HCT116 (cell line): ENCODE data around the gene COBL.

Source experiments
- CEBPB ChIP-seq: IDR thresholded peaks from 2 replicates; pipeline ENCODE4 v1.6.1; 2012; ENCODE audit warnings: low read depth
- CTCF ChIP-seq, 3 experiments: fragments of 200-600 bp in 1 of 3; sonication (generic) in 1 of 3; IDR thresholded peaks in 2 of 3; conservative IDR thresholded peaks in 1 of 3; 2 replicates each; pipeline ENCODE4 v1.5.1; 2012 to 2017; ENCODE audit warnings: low read depth in 2 of 3, low read length in 2 of 3, antibody characterized with exemption in 1 of 3, borderline replicate concordance in 1 of 3, control low read depth in 1 of 3, mild to moderate bottlenecking in 1 of 3, mixed read lengths in 1 of 3, mixed run types in 1 of 3, moderate library complexity in 1 of 3; ENCODE audit not compliant: insufficient read depth in 1 of 3
- FOSL1 ChIP-seq: IDR thresholded peaks from 2 replicates; pipeline ENCODE4 v1.6.1; 2012; ENCODE audit warnings: low read depth
- POLR2A ChIP-seq: IDR thresholded peaks from 2 replicates; pipeline ENCODE4 v1.7.0; 2011; ENCODE audit warnings: borderline replicate concordance; ENCODE audit not compliant: insufficient read depth, insufficient read length; ENCODE audit errors: extremely low read depth
- SP1 ChIP-seq: IDR thresholded peaks from 2 replicates; pipeline ENCODE4 v1.6.1; 2012; ENCODE audit warnings: low read depth
- YY1 ChIP-seq: IDR thresholded peaks from 2 replicates; pipeline ENCODE4 v1.6.1; 2011; ENCODE audit warnings: low read length, low read depth, moderate library complexity, mild to moderate bottlenecking; ENCODE audit not compliant: insufficient replicate concordance; ENCODE audit errors: extremely low read depth

- no peak for TF ChIP-seq FOSL1
- TF ChIP-seq CEBPB = no peak
- TF ChIP-seq POLR2A = no peak
- TF ChIP-seq CTCF (IDR thresholded peaks at IDR 0.05 in 2 of 3, conservative IDR thresholded peaks at IDR 0.05 in 1 of 3; ENCODE audit: borderline replicate concordance in 1 of 3, insufficient read depth in 1 of 3, low read depth in 2 of 3, low read length in 2 of 3) = no peak
- TF ChIP-seq SP1 = no peak
- no peak for TF ChIP-seq YY1
Measured at GRCh38 chr7:51027935-51028830, 288.4 kb downstream of the COBL start.
